K562 (cell line): ENCODE measurements around the gene TALDO1. TPM values are rescaled to one million over a fixed set of nuclear protein-coding genes. Genes with fewer than 3 reads are reported as not detected.

ENCODE experiments used
- ATAC-seq: fragments of 200-7000 bp; cut with Tn5 transposase; 3 replicates; pipeline ENCODE4 v1.9.1; 2020; ENCODE audit warnings: moderate library complexity
- BruUV-seq: library from RNA; stranded (reverse); fragments of 400-500 nt; replicated peaks from 2 replicates; lab custom pipeline; 2021; lab: Mats Ljungman, UMichigan
- CTCF ChIA-PET: fragments of 300-600 bp; formaldehyde crosslinking; extraction: SDS; loops from one replicate; lab custom pipeline; 2021; ENCODE audit warnings: low intra/inter-chr PET ratio; lab: Yijun Ruan, JAX
- POLR2A ChIA-PET: fragments of 300-600, 350-650 bp; sonication (Branson Sonifier 250); formaldehyde crosslinking; extraction: SDS; loops from one replicate; lab custom pipeline; 2021; ENCODE audit warnings: antibody characterized with exemption, inconsistent platforms; lab: Yijun Ruan, JAX
- DNase-seq, 4 experiments: peaks; one replicate each; pipeline versions ENCODE4 v3.0.0 to v3.0.0-alpha.2; 2011 to 2018; ENCODE audit warnings: low spot score in 3 of 4, mixed read lengths in 3 of 4; ENCODE audit errors: extremely low read depth in 1 of 4
- FAIRE-seq: peaks from 2 replicates; lab custom pipeline; 2011; peaks lifted over from hg19 to GRCh38; lab: Jason Lieb, UNC
- H2AFZ ChIP-seq: 2 replicates; pipeline ENCODE4 v1.6.0; 2011; ENCODE audit warnings: low read depth, low read length, control low read depth, inconsistent platforms
- H3K27ac ChIP-seq: fragments of 200-600 bp; 3 replicates; pipeline ENCODE4 v1.8.0; 2011; ENCODE audit warnings: low read depth, mild to moderate bottlenecking, control low read depth, inconsistent platforms, low read length, moderate library complexity, mixed read lengths; ENCODE audit errors: extremely low read depth
- H3K27me3 ChIP-seq, 2 experiments: fragments of 300-600 bp in 1 of 2; 2 replicates in 1 of 2; 3 replicates in 1 of 2; pipeline versions ENCODE4 v1.6.0 to v1.8.0; 2011; ENCODE audit warnings: inconsistent platforms in 2 of 2, low read length in 2 of 2, mild to moderate bottlenecking in 1 of 2, mixed read lengths in 1 of 2, moderate library complexity in 1 of 2; ENCODE audit not compliant: control insufficient read depth in 2 of 2, insufficient read depth in 2 of 2
- H3K36me3 ChIP-seq: fragments of 300-600 bp; 3 replicates; pipeline ENCODE4 v1.8.0; 2011; ENCODE audit warnings: mild to moderate bottlenecking, low read length, inconsistent platforms; ENCODE audit not compliant: control insufficient read depth, insufficient read depth
- H3K4me1 ChIP-seq, 2 experiments: fragments of 200-600 bp in 1 of 2; replicated peaks in 1 of 2; 2 replicates in 1 of 2; 3 replicates in 1 of 2; pipeline versions ENCODE4 v1.5.1 to v1.8.0; 2011; ENCODE audit warnings: inconsistent platforms in 2 of 2, low read length in 2 of 2, mild to moderate bottlenecking in 1 of 2, mixed read lengths in 1 of 2, moderate library complexity in 1 of 2; ENCODE audit not compliant: control insufficient read depth in 2 of 2, insufficient read depth in 2 of 2
- H3K4me2 ChIP-seq: 2 replicates; pipeline ENCODE4 v1.6.1; 2011; ENCODE audit warnings: low read length, control low read depth, inconsistent platforms, mixed read lengths; ENCODE audit not compliant: insufficient read depth
- H3K4me3 ChIP-seq: fragments of 200-600 bp; sonication (generic), shearing (Covaris generic); 2 replicates; pipeline ENCODE4 v1.5.1; 2016; ENCODE audit warnings: control low read depth, inconsistent platforms
- H3K79me2 ChIP-seq: fragments of 200-600 bp; 3 replicates; pipeline ENCODE4 v1.8.0; 2011; ENCODE audit warnings: low read length, inconsistent platforms; ENCODE audit not compliant: control insufficient read depth, insufficient read depth
- H3K9ac ChIP-seq, 2 experiments: 2 replicates each; pipeline versions ENCODE4 v1.6.0 to v1.6.1; 2011; ENCODE audit warnings: low read depth in 2 of 2, low read length in 2 of 2, control low read depth in 1 of 2, inconsistent platforms in 1 of 2, mild to moderate bottlenecking in 1 of 2, mixed read lengths in 1 of 2; ENCODE audit not compliant: insufficient read depth in 1 of 2
- H3K9me1 ChIP-seq: one replicate; pipeline ENCODE4 v1.6.0; 2011; ENCODE audit warnings: inconsistent platforms, mild to moderate bottlenecking, low read length, moderate library complexity; ENCODE audit not compliant: control insufficient read depth, insufficient read depth
- H3K9me3 ChIP-seq: replicated peaks from 2 replicates; pipeline ENCODE4 v1.5.1; 2011; ENCODE audit warnings: low read depth, low read length, inconsistent platforms; ENCODE audit not compliant: control insufficient read depth, insufficient read depth
- H4K20me1 ChIP-seq: replicated peaks from 2 replicates; pipeline ENCODE4 v1.6.1; 2011; ENCODE audit warnings: low read length, inconsistent platforms, mixed read lengths; ENCODE audit not compliant: control insufficient read depth, insufficient read depth
- GABPB1 ChIP-seq: sonication (generic); formaldehyde crosslinking; IDR thresholded peaks from 2 replicates; pipeline ENCODE4 v1.8.0; 2022; ENCODE audit warnings: mild to moderate bottlenecking, missing genetic modification reagents
- GATAD2B ChIP-seq: fragments of 450-650 bp; IDR thresholded peaks from 2 replicates; pipeline ENCODE4 v1.6.1; 2017; ENCODE audit warnings: mild to moderate bottlenecking, borderline replicate concordance
- NRF1 ChIP-seq, 2 experiments: fragments of 450-650 bp; IDR thresholded peaks in 1 of 2; conservative IDR thresholded peaks in 1 of 2; 2 replicates each; pipeline ENCODE4 v1.6.1; 2014; ENCODE audit warnings: mild to moderate bottlenecking in 2 of 2
- POLR2AphosphoS2 ChIP-seq: IDR thresholded peaks from 2 replicates; pipeline ENCODE4 v1.6.1; 2012; ENCODE audit warnings: low read length, improper control_type of control experiment
- SIN3A ChIP-seq, 2 experiments: fragments of 150-350 bp in 1 of 2; IDR thresholded peaks; 2 replicates each; pipeline ENCODE4 v1.6.1; 2011 to 2016; ENCODE audit warnings: borderline replicate concordance in 2 of 2, low read depth in 2 of 2, low read length in 2 of 2, mild to moderate bottlenecking in 2 of 2, moderate library complexity in 2 of 2; ENCODE audit not compliant: control insufficient read depth in 1 of 2
- SRSF9 ChIP-seq: fragments of 200-400 bp; formaldehyde crosslinking; IDR thresholded peaks from 2 replicates; pipeline ENCODE4 v1.6.1; 2017; ENCODE audit warnings: low read depth, low read length, borderline replicate concordance
- ZC3H4 ChIP-seq: sonication (generic); formaldehyde crosslinking; IDR thresholded peaks from 2 replicates; pipeline ENCODE4 v1.9.0; 2021; ENCODE audit warnings: missing genetic modification reagents, borderline replicate concordance
- ZFPM2 ChIP-seq: fragments of 250-450 bp; sonication (Bioruptor Pico); IDR thresholded peaks from 2 replicates; pipeline ENCODE4 v1.5.1; 2022; ENCODE audit warnings: mild to moderate bottlenecking
- ZNF12 ChIP-seq: sonication (generic); formaldehyde crosslinking; IDR thresholded peaks from 2 replicates; pipeline ENCODE4 v1.4.0; 2020; ENCODE audit warnings: mild to moderate bottlenecking, missing genetic modification reagents
- ZNF239 ChIP-seq: fragments of 250-450 bp; sonication (Bioruptor Pico); IDR thresholded peaks from 2 replicates; pipeline ENCODE4 v1.4.0; 2020; ENCODE audit warnings: mild to moderate bottlenecking
- ZNF431 ChIP-seq: sonication (generic); formaldehyde crosslinking; IDR thresholded peaks from 2 replicates; pipeline ENCODE4 v1.8.0; 2022; ENCODE audit warnings: mild to moderate bottlenecking, missing genetic modification reagents
- ZNF436 ChIP-seq: fragments of 250-450, 450-650 bp; sonication (Bioruptor Pico); formaldehyde crosslinking; IDR thresholded peaks from 2 replicates; pipeline ENCODE4 v1.7.0; 2020; ENCODE audit warnings: mild to moderate bottlenecking
- ZNF551 ChIP-seq: fragments of 250-450 bp; sonication (Bioruptor Pico); IDR thresholded peaks from 2 replicates; pipeline ENCODE4 v1.5.0; 2021; ENCODE audit warnings: mild to moderate bottlenecking, moderate library complexity
- WGBS: fragments of 100-300 bp; shearing (Covaris generic); methylation state at CpG from one replicate; pipeline ENCODE4 v1.1.6; 2016; ENCODE audit warnings: low coverage, mixed read lengths; ENCODE audit not compliant: insufficient coverage; ENCODE audit errors: missing lambda C conversion rate; 5-methylcytosine and 5-hydroxymethylcytosine counted together
- in situ Hi-C: fragments of 300-500 bp; cut with MboI; formaldehyde crosslinking; loops from 4 replicates; pipeline ENCODE4 v1.15.0; 2018; ENCODE audit warnings: inconsistent platforms, mixed read lengths
- intact Hi-C: fragments of 100-400 bp; cut with micrococcal nuclease; formaldehyde crosslinking; loops from 2 replicates; pipeline ENCODE4 v1.14.2; 2022
- polyA plus RNA-seq, 8 experiments: library from polyadenylated mRNA; depleted of rRNA in 4 of 8; stranded (reverse) in 5 of 8; unstranded in 3 of 8; fragments of >200 nt; fragmentation: Nextera tagmentation in 2 of 8; fragmentation: Illumina TruSeq in 1 of 8; extraction: Ambion mirVana in 2 of 8; extraction: Trizol in 1 of 8; gene quantifications; 2 replicates each; pipeline versions ENCODE4 v1.2.1 to v1.2.3, GENCODE V29; 2011 to 2014; ENCODE audit warnings: inconsistent platforms in 1 of 8, missing spikeins in 1 of 8
- total RNA-seq, 7 experiments: library from RNA; depleted of rRNA in 6 of 7; stranded (reverse); fragments of >200 nt in 6 of 7; fragmentation: Illumina TruSeq in 2 of 7; extraction: Trizol in 2 of 7; gene quantifications; 2 replicates each; pipeline versions ENCODE4 v1.2.1 to v1.2.3, GENCODE V29; 2011 to 2021; ENCODE audit warnings: low replicate concordance in 1 of 7
- TF ChIP-seq, protein P1 (sequence below): sonication (generic); formaldehyde crosslinking; IDR thresholded peaks from 2 replicates; pipeline ENCODE4 v1.8.0; 2022; ENCODE audit warnings: mild to moderate bottlenecking, missing genetic modification reagents
- TF ChIP-seq, protein P2 (sequence below): sonication (generic); formaldehyde crosslinking; IDR thresholded peaks from 2 replicates; pipeline ENCODE4 v1.4.0; 2020; ENCODE audit warnings: mild to moderate bottlenecking, missing genetic modification reagents

The TALDO1 gene
- total and polyA plus RNA-seq, 9 of the 15 experiments (the other 6 are each of a cell fraction or from before 2014, with no cell fraction given) = 260 to 541 (median 441) TPM

DNA sequence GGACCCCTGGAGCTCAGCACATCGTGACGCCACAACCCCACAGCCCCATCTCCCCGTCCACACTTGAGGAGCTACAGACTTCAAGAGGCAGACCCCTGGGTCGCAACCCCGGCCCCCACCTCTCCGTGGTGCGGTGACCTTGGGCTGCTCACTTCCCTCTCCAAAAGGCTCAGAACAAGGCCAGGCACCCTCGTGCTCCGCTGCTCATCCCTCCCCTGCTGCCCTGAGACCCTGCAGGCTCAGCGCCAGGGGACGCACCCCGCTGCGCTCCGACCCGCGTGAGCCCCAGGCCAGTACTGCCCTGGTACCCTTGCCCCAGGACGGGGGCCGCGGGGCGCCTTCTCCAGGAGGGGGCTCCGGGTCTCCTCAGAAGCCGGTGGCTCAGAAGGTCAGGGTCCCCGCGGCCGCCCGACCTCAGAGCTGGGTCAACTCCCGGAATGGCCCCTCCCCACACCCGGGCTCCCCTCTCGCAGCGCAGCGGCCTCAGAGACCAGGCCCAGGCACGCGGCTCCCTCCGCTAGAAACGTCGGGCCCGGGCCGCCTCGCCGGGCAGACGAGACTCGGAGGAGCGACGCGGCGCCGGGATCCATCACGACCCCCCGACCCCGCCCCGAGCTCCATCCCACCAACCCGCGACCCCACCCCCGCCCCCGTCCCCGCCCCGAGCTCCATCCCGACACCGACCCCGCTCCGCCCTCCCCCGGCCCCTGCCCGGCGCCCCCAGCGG, 29.5 kb downstream of the TALDO1 start:
- CTCF ChIA-PET = interaction anchor here (0.5 kb wide), 1 partner anchor 22 kb away, joined by 3 read pairs; the partner anchor contains the start of gene SLC25A22
- H3K9me1 ChIP-seq = peaks cover 6% of the 10 kb centered on the region
- H3K27me3 ChIP-seq = no peaks in the 10 kb centered on the region
- TSS peak; percentile 72 for BruUV-seq
- H2AFZ ChIP-seq = peak overlapping the region; percentile 68; the same call in 1 of the 2 replicates
- WGBS = under 1% methylated on average over 26 of the region's 65 CpGs
- intact Hi-C loops = no loop called here
- H3K36me3 ChIP-seq = peaks cover 54% of the 10 kb centered on the region
- peaks cover 16 to 87% of the 10 kb centered on the region in 2 experiments for H3K4me1 ChIP-seq
- ATAC-seq (peak; percentile 53), DNase-seq (peak; percentile 59 to 90 (median 84)), FAIRE-seq (no peak)
- H3K9ac ChIP-seq = peak overlapping the region; percentile 77 to 98
- peak overlapping the region; percentile 84 for H3K4me2 ChIP-seq
- POLR2A ChIA-PET = interaction anchor here (0.6 to 1.7 kb wide), 5 partner anchors 8 to 55 kb away, joined by 3 to 9 read pairs (median 3); no protein-coding TSS in a partner anchor
- in situ Hi-C loops = no loop called here
- peak overlapping the region; percentile 76 for H3K27ac ChIP-seq
- peaks cover 71% of the 10 kb centered on the region for H3K79me2 ChIP-seq
- H3K4me3 ChIP-seq = peak overlapping the region; percentile 81
- H3K9me3 ChIP-seq = no peaks in the 10 kb centered on the region; the same call in 1 of the 2 replicates
- H4K20me1 ChIP-seq = peaks cover 28% of the 10 kb centered on the region
- no peak for TF ChIP-seq ZNF436
- TF ChIP-seq NRF1 (conservative IDR thresholded peaks at IDR 0.05 in 1 of 2, IDR thresholded peaks at IDR 0.05 in 1 of 2) = peak in 1 of 2 experiments; percentile 18; a peak in 1 of 4 replicates
- TF ChIP-seq ZNF239 (CRISPR knock-in tag) = peak; percentile 83
- TF ChIP-seq ZNF551 = no peak
- TF ChIP-seq, protein P1, sequence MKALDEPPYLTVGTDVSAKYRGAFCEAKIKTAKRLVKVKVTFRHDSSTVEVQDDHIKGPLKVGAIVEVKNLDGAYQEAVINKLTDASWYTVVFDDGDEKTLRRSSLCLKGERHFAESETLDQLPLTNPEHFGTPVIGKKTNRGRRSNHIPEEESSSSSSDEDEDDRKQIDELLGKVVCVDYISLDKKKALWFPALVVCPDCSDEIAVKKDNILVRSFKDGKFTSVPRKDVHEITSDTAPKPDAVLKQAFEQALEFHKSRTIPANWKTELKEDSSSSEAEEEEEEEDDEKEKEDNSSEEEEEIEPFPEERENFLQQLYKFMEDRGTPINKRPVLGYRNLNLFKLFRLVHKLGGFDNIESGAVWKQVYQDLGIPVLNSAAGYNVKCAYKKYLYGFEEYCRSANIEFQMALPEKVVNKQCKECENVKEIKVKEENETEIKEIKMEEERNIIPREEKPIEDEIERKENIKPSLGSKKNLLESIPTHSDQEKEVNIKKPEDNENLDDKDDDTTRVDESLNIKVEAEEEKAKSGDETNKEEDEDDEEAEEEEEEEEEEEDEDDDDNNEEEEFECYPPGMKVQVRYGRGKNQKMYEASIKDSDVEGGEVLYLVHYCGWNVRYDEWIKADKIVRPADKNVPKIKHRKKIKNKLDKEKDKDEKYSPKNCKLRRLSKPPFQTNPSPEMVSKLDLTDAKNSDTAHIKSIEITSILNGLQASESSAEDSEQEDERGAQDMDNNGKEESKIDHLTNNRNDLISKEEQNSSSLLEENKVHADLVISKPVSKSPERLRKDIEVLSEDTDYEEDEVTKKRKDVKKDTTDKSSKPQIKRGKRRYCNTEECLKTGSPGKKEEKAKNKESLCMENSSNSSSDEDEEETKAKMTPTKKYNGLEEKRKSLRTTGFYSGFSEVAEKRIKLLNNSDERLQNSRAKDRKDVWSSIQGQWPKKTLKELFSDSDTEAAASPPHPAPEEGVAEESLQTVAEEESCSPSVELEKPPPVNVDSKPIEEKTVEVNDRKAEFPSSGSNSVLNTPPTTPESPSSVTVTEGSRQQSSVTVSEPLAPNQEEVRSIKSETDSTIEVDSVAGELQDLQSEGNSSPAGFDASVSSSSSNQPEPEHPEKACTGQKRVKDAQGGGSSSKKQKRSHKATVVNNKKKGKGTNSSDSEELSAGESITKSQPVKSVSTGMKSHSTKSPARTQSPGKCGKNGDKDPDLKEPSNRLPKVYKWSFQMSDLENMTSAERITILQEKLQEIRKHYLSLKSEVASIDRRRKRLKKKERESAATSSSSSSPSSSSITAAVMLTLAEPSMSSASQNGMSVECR (CRISPR knock-in tag) = peak; percentile 61; the same call in 1 of the 2 replicates
- TF ChIP-seq GABPB1 (CRISPR knock-in tag) = peak; percentile 44; the same call in 1 of the 2 replicates
- no peak for TF ChIP-seq GATAD2B
- no peak for TF ChIP-seq ZNF431 (CRISPR knock-in tag)
- no peak for TF ChIP-seq POLR2AphosphoS2
- no peak for TF ChIP-seq ZC3H4
- 0 out of 4 replicates have a peak, but pooled peaks of 1 of the 2 experiments have one; percentile 9 for TF ChIP-seq SIN3A (IDR thresholded peaks at IDR 0.05; ENCODE audit: borderline replicate concordance in 2 of 2, control insufficient read depth in 1 of 2, low read depth in 2 of 2, low read length in 2 of 2)
- TF ChIP-seq ZFPM2 (CRISPR knock-in tag) = no peak
- TF ChIP-seq SRSF9 = no peak
- no peak for TF ChIP-seq ZNF12 (CRISPR knock-in tag)
- TF ChIP-seq, protein P2, sequence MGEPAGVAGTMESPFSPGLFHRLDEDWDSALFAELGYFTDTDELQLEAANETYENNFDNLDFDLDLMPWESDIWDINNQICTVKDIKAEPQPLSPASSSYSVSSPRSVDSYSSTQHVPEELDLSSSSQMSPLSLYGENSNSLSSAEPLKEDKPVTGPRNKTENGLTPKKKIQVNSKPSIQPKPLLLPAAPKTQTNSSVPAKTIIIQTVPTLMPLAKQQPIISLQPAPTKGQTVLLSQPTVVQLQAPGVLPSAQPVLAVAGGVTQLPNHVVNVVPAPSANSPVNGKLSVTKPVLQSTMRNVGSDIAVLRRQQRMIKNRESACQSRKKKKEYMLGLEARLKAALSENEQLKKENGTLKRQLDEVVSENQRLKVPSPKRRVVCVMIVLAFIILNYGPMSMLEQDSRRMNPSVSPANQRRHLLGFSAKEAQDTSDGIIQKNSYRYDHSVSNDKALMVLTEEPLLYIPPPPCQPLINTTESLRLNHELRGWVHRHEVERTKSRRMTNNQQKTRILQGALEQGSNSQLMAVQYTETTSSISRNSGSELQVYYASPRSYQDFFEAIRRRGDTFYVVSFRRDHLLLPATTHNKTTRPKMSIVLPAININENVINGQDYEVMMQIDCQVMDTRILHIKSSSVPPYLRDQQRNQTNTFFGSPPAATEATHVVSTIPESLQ = peak; percentile 70; the same call in 1 of the 2 replicates
